ENCODE data around the gene RAB10.

Gene RAB10

GRCh38 chr2:26128176-26128575 is 94.3 kb downstream of the RAB10 start:
- Histone ChIP-seq H3K27me3 (ENCODE audit: control insufficient read depth, insufficient read depth, low read length) (no peaks in the 10 kb centered on the region), H3K36me3 (ENCODE audit: control insufficient read depth, insufficient read depth, low read length) (peaks cover 34% of the 10 kb centered on the region), H3K9ac (ENCODE audit: low read length) (no peak overlapping the region), H3K4me3 (ENCODE audit: low read depth, low read length) (no peak overlapping the region), H3K4me1 (ENCODE audit: control insufficient read depth, insufficient read depth, low read length) (no peaks in the 10 kb centered on the region; the same call in none of the 2 replicates), H3K27ac (ENCODE audit: low read depth, low read length) (no peak overlapping the region), H3K9me3 (ENCODE audit: control insufficient read depth, insufficient read depth, low read depth, low read length) (no peaks in the 10 kb centered on the region)

GRCh38 chr2:26130763-26131162 is 96.9 kb downstream of the RAB10 start:
- Histone ChIP-seq H3K36me3 (ENCODE audit: control insufficient read depth, insufficient read depth, low read length) (peaks cover 47% of the 10 kb centered on the region), H3K9me3 (ENCODE audit: control insufficient read depth, insufficient read depth, low read depth, low read length) (no peaks in the 10 kb centered on the region), H3K27me3 (ENCODE audit: control insufficient read depth, insufficient read depth, low read length) (no peaks in the 10 kb centered on the region), H3K4me1 (ENCODE audit: control insufficient read depth, insufficient read depth, low read length) (no peaks in the 10 kb centered on the region; the same call in none of the 2 replicates), H3K4me3 (ENCODE audit: low read depth, low read length) (no peak overlapping the region), H3K9ac (ENCODE audit: low read length) (no peak overlapping the region), H3K27ac (ENCODE audit: low read depth, low read length) (no peak overlapping the region)

DNA sequence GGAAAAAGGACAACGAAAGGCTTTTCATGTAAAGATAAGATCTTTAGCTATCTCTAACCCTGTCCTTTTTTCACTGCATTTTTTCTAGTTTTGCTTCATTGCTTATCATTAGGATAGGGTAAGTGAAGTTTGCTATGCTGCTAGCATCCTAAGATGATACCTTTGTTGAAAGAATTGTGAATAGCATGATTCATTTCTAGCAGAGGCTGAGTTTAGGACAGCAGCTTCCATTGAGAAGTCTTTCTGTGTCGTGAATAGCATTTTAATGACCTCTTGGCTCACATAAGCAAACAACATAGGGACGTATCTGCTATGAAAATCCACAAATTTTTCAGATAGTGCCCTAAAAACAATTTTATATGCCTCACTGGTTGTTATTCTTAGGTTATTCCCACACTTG is 102.6 kb downstream of the RAB10 start:
- peaks cover 30% of the 10 kb centered on the region for H3K36me3 ChIP-seq (ENCODE audit: control insufficient read depth, insufficient read depth, low read length)
- H3K27ac ChIP-seq (ENCODE audit: low read depth, low read length): no peak overlapping the region
- H3K9me3 ChIP-seq (ENCODE audit: control insufficient read depth, insufficient read depth, low read depth, low read length): no peaks in the 10 kb centered on the region
- no peaks in the 10 kb centered on the region for H3K27me3 ChIP-seq (ENCODE audit: control insufficient read depth, insufficient read depth, low read length)
- no peaks in the 10 kb centered on the region for H3K4me1 ChIP-seq (ENCODE audit: control insufficient read depth, insufficient read depth, low read length)
- no peak overlapping the region for H3K4me3 ChIP-seq (ENCODE audit: low read depth, low read length)
- no peak overlapping the region for H3K9ac ChIP-seq (ENCODE audit: low read length)

- Histone ChIP-seq H3K4me3 (ENCODE audit: low read depth, low read length) (no peak overlapping the region), H3K4me1 (ENCODE audit: control insufficient read depth, insufficient read depth, low read length) (no peaks in the 10 kb centered on the region), H3K9ac (ENCODE audit: low read length) (no peak overlapping the region), H3K9me3 (ENCODE audit: control insufficient read depth, insufficient read depth, low read depth, low read length) (no peaks in the 10 kb centered on the region), H3K36me3 (ENCODE audit: control insufficient read depth, insufficient read depth, low read length) (peaks cover 14% of the 10 kb centered on the region), H3K27ac (ENCODE audit: low read depth, low read length) (no peak overlapping the region), H3K27me3 (ENCODE audit: control insufficient read depth, insufficient read depth, low read length) (no peaks in the 10 kb centered on the region)
These were observed 105.6 kb downstream of the RAB10 start for GRCh38 chr2:26139269-26140183.

DNA sequence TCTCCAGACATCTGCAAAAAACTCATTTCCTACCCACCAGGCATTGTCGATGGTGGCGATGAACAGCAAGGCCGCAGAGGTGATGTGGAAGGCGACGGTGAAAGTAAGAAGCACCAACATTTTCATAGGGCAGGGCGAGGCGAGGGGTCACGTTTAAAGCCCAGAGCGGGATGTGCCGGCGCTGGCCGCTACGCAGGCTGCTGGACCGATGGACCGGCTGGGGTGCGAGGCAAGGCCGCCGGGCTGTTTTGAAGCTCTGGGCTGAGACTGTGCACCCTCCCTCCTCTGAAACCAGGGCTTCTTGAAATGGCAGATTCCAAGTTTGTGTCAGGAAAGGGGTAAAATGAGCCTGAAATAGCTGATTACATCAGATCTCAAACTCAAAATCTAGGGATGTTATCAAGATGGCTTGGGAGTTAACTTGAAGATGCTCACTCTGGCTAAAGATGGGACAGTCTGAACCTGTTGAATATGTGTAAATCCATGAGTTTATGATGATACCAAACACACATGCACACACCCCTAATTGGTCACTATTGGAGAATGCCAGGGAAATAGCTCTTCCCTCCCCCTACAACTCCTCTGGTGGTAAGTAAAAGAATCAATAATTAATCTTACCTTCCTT is 107.4 kb downstream of the RAB10 start:
- no peaks in the 10 kb centered on the region for H3K27me3 ChIP-seq (ENCODE audit: control insufficient read depth, insufficient read depth, low read length)
- H3K4me1 ChIP-seq (ENCODE audit: control insufficient read depth, insufficient read depth, low read length): no peaks in the 10 kb centered on the region
- no peak overlapping the region for H3K9ac ChIP-seq (ENCODE audit: low read length)
- no peaks in the 10 kb centered on the region for H3K9me3 ChIP-seq (ENCODE audit: control insufficient read depth, insufficient read depth, low read depth, low read length)
- no peak overlapping the region for H3K4me3 ChIP-seq (ENCODE audit: low read depth, low read length)
- H3K36me3 ChIP-seq (ENCODE audit: control insufficient read depth, insufficient read depth, low read length): no peaks in the 10 kb centered on the region; the same call in 1 of the 2 replicates
- no peak overlapping the region for H3K27ac ChIP-seq (ENCODE audit: low read depth, low read length)

DNA sequence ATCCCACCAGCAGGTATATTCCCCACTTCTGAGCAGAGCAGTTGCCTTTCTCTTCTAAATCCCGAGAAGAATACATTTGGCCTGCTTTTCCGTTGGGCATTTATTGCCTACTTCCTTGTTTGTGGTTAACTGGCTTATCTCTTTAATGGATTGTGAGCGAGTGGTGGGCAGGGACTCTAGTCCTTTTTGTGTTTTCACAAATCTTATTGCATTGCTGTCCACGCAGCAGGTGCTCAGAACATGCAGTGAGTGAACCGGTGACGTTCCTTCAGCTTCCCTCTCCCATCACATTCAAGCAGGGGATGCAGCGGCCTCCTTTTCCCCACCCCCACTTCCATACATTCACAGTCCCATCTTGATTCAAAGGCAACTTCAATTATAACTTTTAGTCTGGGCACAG is 110.1 kb downstream of the RAB10 start:
- Histone ChIP-seq H3K27ac (ENCODE audit: low read depth, low read length) (no peak overlapping the region), H3K4me1 (ENCODE audit: control insufficient read depth, insufficient read depth, low read length) (no peaks in the 10 kb centered on the region), H3K36me3 (ENCODE audit: control insufficient read depth, insufficient read depth, low read length) (no peaks in the 10 kb centered on the region), H3K9ac (ENCODE audit: low read length) (no peak overlapping the region), H3K4me3 (ENCODE audit: low read depth, low read length) (no peak overlapping the region), H3K27me3 (ENCODE audit: control insufficient read depth, insufficient read depth, low read length) (no peaks in the 10 kb centered on the region), H3K9me3 (ENCODE audit: control insufficient read depth, insufficient read depth, low read depth, low read length) (no peaks in the 10 kb centered on the region)

- H3K9me3 ChIP-seq (ENCODE audit: control insufficient read depth, insufficient read depth, low read depth, low read length): no peaks in the 10 kb centered on the region
- no peaks in the 10 kb centered on the region for H3K27me3 ChIP-seq (ENCODE audit: control insufficient read depth, insufficient read depth, low read length)
- H3K27ac ChIP-seq (ENCODE audit: low read depth, low read length): no peak overlapping the region
- no peak overlapping the region for H3K4me3 ChIP-seq (ENCODE audit: low read depth, low read length)
- H3K36me3 ChIP-seq (ENCODE audit: control insufficient read depth, insufficient read depth, low read length): no peaks in the 10 kb centered on the region
- no peak overlapping the region for H3K9ac ChIP-seq (ENCODE audit: low read length)
- H3K4me1 ChIP-seq (ENCODE audit: control insufficient read depth, insufficient read depth, low read length): no peaks in the 10 kb centered on the region
These were observed 111.2 kb downstream of the RAB10 start for GRCh38 chr2:26144953-26145680.

DNA sequence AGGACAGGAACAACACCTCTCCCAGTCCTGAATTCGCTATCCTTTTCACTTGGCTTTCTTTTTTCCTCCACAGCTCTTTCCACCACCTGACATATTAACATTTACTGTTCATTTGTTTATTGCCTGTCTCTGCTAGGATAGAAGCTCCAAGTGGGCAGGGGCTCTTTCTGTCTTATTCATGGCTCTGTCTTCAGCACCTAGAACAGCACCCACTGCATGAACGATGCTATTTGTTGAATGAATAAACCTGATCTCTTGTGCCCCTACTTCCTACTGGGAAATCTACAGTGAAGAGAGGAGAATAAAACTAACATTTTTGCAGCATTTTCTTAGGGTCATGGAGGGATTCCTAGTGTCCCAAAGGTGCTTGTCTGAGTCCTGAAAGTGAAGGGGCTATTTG is 114.6 kb downstream of the RAB10 start:
- Histone ChIP-seq H3K4me1 (ENCODE audit: control insufficient read depth, insufficient read depth, low read length) (no peaks in the 10 kb centered on the region), H3K27ac (ENCODE audit: low read depth, low read length) (no peak overlapping the region), H3K9ac (ENCODE audit: low read length) (no peak overlapping the region), H3K36me3 (ENCODE audit: control insufficient read depth, insufficient read depth, low read length) (no peaks in the 10 kb centered on the region), H3K9me3 (ENCODE audit: control insufficient read depth, insufficient read depth, low read depth, low read length) (peaks cover 2% of the 10 kb centered on the region; the same call in 1 of the 2 replicates), H3K27me3 (ENCODE audit: control insufficient read depth, insufficient read depth, low read length) (no peaks in the 10 kb centered on the region), H3K4me3 (ENCODE audit: low read depth, low read length) (no peak overlapping the region)

- Histone ChIP-seq H3K27me3 (ENCODE audit: control insufficient read depth, insufficient read depth, low read length) (no peaks in the 10 kb centered on the region), H3K27ac (ENCODE audit: low read depth, low read length) (no peak overlapping the region), H3K9me3 (ENCODE audit: control insufficient read depth, insufficient read depth, low read depth, low read length) (peaks cover 11% of the 10 kb centered on the region; the same call in 1 of the 2 replicates), H3K4me3 (ENCODE audit: low read depth, low read length) (no peak overlapping the region), H3K4me1 (ENCODE audit: control insufficient read depth, insufficient read depth, low read length) (no peaks in the 10 kb centered on the region), H3K9ac (ENCODE audit: low read length) (no peak overlapping the region), H3K36me3 (ENCODE audit: control insufficient read depth, insufficient read depth, low read length) (no peaks in the 10 kb centered on the region)
These were observed 116.4 kb downstream of the RAB10 start for GRCh38 chr2:26150243-26150642.

GRCh38 chr2:26157580-26157979 is 123.7 kb downstream of the RAB10 start:
- Histone ChIP-seq H3K27ac (ENCODE audit: low read depth, low read length) (no peak overlapping the region), H3K36me3 (ENCODE audit: control insufficient read depth, insufficient read depth, low read length) (no peaks in the 10 kb centered on the region), H3K9ac (ENCODE audit: low read length) (no peak overlapping the region), H3K27me3 (ENCODE audit: control insufficient read depth, insufficient read depth, low read length) (no peaks in the 10 kb centered on the region), H3K4me1 (ENCODE audit: control insufficient read depth, insufficient read depth, low read length) (no peaks in the 10 kb centered on the region), H3K9me3 (ENCODE audit: control insufficient read depth, insufficient read depth, low read depth, low read length) (peaks cover 16% of the 10 kb centered on the region; the same call in 1 of the 2 replicates), H3K4me3 (ENCODE audit: low read depth, low read length) (no peak overlapping the region)

GRCh38 chr2:26161926-26162325 is 128.0 kb downstream of the RAB10 start:
- Histone ChIP-seq H3K36me3 (ENCODE audit: control insufficient read depth, insufficient read depth, low read length) (no peaks in the 10 kb centered on the region), H3K9ac (ENCODE audit: low read length) (no peak overlapping the region), H3K4me1 (ENCODE audit: control insufficient read depth, insufficient read depth, low read length) (no peaks in the 10 kb centered on the region), H3K4me3 (ENCODE audit: low read depth, low read length) (no peak overlapping the region), H3K27me3 (ENCODE audit: control insufficient read depth, insufficient read depth, low read length) (no peaks in the 10 kb centered on the region), H3K27ac (ENCODE audit: low read depth, low read length) (no peak overlapping the region), H3K9me3 (ENCODE audit: control insufficient read depth, insufficient read depth, low read depth, low read length) (0 out of 2 replicates have a peak, but pooled peaks cover 5% of the 10 kb centered on the region)

Data from HUES6 (cell line).